HepG2 (cell line): ENCODE data around the gene OR8B12. TPM values are rescaled to one million over a fixed set of nuclear protein-coding genes. Genes with fewer than 3 reads are reported as not detected.

Experiments used
- ATAC-seq: fragments of 200-7000 bp; cut with Tn5 transposase; 3 replicates; pipeline ENCODE4 v1.9.1; 2020; ENCODE audit warnings: mild to moderate bottlenecking, moderate library complexity
- BruUV-seq: library from RNA; stranded (reverse); fragments of 400-500 nt; replicated peaks from 2 replicates; lab custom pipeline; 2021; lab: Mats Ljungman, UMichigan
- CTCF ChIA-PET: fragments of 300-600 bp; formaldehyde crosslinking; extraction: SDS; loops from one replicate; lab custom pipeline; 2021; ENCODE audit warnings: low total read pairs, inconsistent platforms, low intra/inter-chr PET ratio; lab: Yijun Ruan, JAX
- POLR2A ChIA-PET: fragments of 350-600 bp; sonication (Branson Sonifier 250); formaldehyde crosslinking; loops from one replicate; lab custom pipeline; 2020; ENCODE audit warnings: antibody characterized with exemption, inconsistent platforms; lab: Yijun Ruan, JAX
- DNase-seq: peaks from one replicate; pipeline ENCODE4 v3.0.0-alpha.2; 2015; ENCODE audit warnings: low spot score
- FAIRE-seq: peaks from 3 replicates; lab custom pipeline; 2011; peaks lifted over from hg19 to GRCh38; lab: Jason Lieb, UNC
- H2AFZ ChIP-seq: one replicate; pipeline ENCODE4 v1.6.1; 2011; ENCODE audit warnings: low read length, inconsistent platforms
- H3K27ac ChIP-seq: fragments of 300-600 bp; 3 replicates; pipeline ENCODE4 v1.8.0; 2011; ENCODE audit warnings: mixed run types, mild to moderate bottlenecking, mixed read lengths, low read length, inconsistent platforms; ENCODE audit not compliant: insufficient read depth; ENCODE audit errors: extremely low read length
- H3K27me3 ChIP-seq, 2 experiments: fragments of 200-600 bp in 1 of 2; 2 replicates in 1 of 2; 3 replicates in 1 of 2; pipeline versions ENCODE4 v1.6.0 to v1.8.0; 2011; ENCODE audit warnings: low read length in 2 of 2, mild to moderate bottlenecking in 2 of 2, moderate library complexity in 2 of 2, inconsistent platforms in 1 of 2; ENCODE audit not compliant: insufficient read depth in 2 of 2, control insufficient read depth in 1 of 2
- H3K36me3 ChIP-seq, 2 experiments: fragments of 200-600 bp in 1 of 2; replicated peaks in 1 of 2; 2 replicates in 1 of 2; 3 replicates in 1 of 2; pipeline versions ENCODE4 v1.5.1 to v1.8.0; 2011; ENCODE audit warnings: low read length in 2 of 2, inconsistent platforms in 1 of 2; ENCODE audit not compliant: insufficient read depth in 2 of 2, control insufficient read depth in 1 of 2
- H3K4me1 ChIP-seq: 2 replicates; pipeline ENCODE4 v1.5.1; 2012; ENCODE audit warnings: low read length, inconsistent platforms; ENCODE audit not compliant: insufficient read depth
- H3K4me2 ChIP-seq: 2 replicates; pipeline ENCODE4 v1.6.0; 2011; ENCODE audit warnings: low read depth, low read length, inconsistent platforms
- H3K4me3 ChIP-seq, 3 experiments: fragments of 200-600 bp in 1 of 3; sonication (generic), shearing (Covaris generic) in 1 of 3; replicated peaks in 1 of 3; 2 replicates each; pipeline ENCODE4 v1.5.1; 2011 to 2016; ENCODE audit warnings: low read length in 3 of 3, inconsistent platforms in 2 of 3, low read depth in 2 of 3, mild to moderate bottlenecking in 2 of 3, control low read depth in 1 of 3, mixed read lengths in 1 of 3; ENCODE audit not compliant: insufficient read depth in 1 of 3
- H3K79me2 ChIP-seq: one replicate; pipeline ENCODE4 v1.6.1; 2011; ENCODE audit warnings: low read length, inconsistent platforms; ENCODE audit not compliant: insufficient read depth
- H3K9ac ChIP-seq: 2 replicates; pipeline ENCODE4 v1.6.0; 2011; ENCODE audit warnings: mild to moderate bottlenecking, low read depth, low read length, inconsistent platforms; ENCODE audit not compliant: insufficient read depth
- H3K9me3 ChIP-seq: 2 replicates; pipeline ENCODE4 v1.5.1; 2012; ENCODE audit warnings: mild to moderate bottlenecking, low read length
- H4K20me1 ChIP-seq: 2 replicates; pipeline ENCODE4 v1.6.0; 2011; ENCODE audit warnings: inconsistent platforms, mild to moderate bottlenecking, low read length, moderate library complexity; ENCODE audit not compliant: insufficient read depth
- EED ChIP-seq: sonication (generic); formaldehyde crosslinking; IDR thresholded peaks from 2 replicates; pipeline ENCODE4 v1.5.0; 2020; ENCODE audit warnings: mild to moderate bottlenecking, missing genetic modification reagents
- ERF ChIP-seq: IDR thresholded peaks from 2 replicates; pipeline ENCODE4 v1.6.1; 2018; ENCODE audit warnings: missing biosample characterization, missing genetic modification reagents
- EZH2 ChIP-seq: conservative IDR thresholded peaks from 2 replicates; pipeline ENCODE4 v1.6.1; 2012; ENCODE audit warnings: mild to moderate bottlenecking, low read depth, low read length, moderate library complexity
- GATA4 ChIP-seq: sonication (generic); IDR thresholded peaks from 2 replicates; pipeline ENCODE4 v1.6.1; 2016; ENCODE audit warnings: antibody characterized with exemption, low read depth, borderline replicate concordance
- KIAA2018 ChIP-seq: sonication (generic); formaldehyde crosslinking; IDR thresholded peaks from 2 replicates; pipeline ENCODE4 v1.5.0; 2020; ENCODE audit warnings: mild to moderate bottlenecking, missing genetic modification reagents, borderline replicate concordance
- NFKBIZ ChIP-seq: IDR thresholded peaks from 2 replicates; pipeline ENCODE4 v1.6.1; 2018; ENCODE audit warnings: missing genetic modification reagents, missing compliant biosample characterization
- RNF2 ChIP-seq: fragments of 450-650 bp; conservative IDR thresholded peaks from 2 replicates; pipeline ENCODE4 v1.6.1; 2016; ENCODE audit warnings: low read depth
- ZBTB20 ChIP-seq: sonication (generic); formaldehyde crosslinking; IDR thresholded peaks from 2 replicates; pipeline ENCODE4 v1.8.1; 2023; ENCODE audit warnings: missing genetic modification reagents, low read depth, mild to moderate bottlenecking, borderline replicate concordance
- ZBTB42 ChIP-seq: sonication (generic); formaldehyde crosslinking; IDR thresholded peaks from 2 replicates; pipeline ENCODE4 v1.5.0; 2020; ENCODE audit warnings: mild to moderate bottlenecking, missing genetic modification reagents
- ZNF180 ChIP-seq: sonication (generic); formaldehyde crosslinking; IDR thresholded peaks from 2 replicates; pipeline ENCODE4 v1.4.0; 2020; ENCODE audit warnings: low read depth, missing genetic modification reagents, borderline replicate concordance
- ZNF572 ChIP-seq: sonication (generic); formaldehyde crosslinking; IDR thresholded peaks from 2 replicates; pipeline ENCODE4 v1.5.1; 2020; ENCODE audit warnings: mild to moderate bottlenecking, missing genetic modification reagents
- ZNF644 ChIP-seq: IDR thresholded peaks from 2 replicates; pipeline ENCODE4 v1.6.1; 2016; ENCODE audit warnings: low read depth
- ZNF883 ChIP-seq: sonication (generic); formaldehyde crosslinking; IDR thresholded peaks from 2 replicates; pipeline ENCODE4 v1.5.1; 2020; ENCODE audit warnings: mild to moderate bottlenecking, missing genetic modification reagents; ENCODE audit errors: not compliant biosample characterization
- ZSCAN29 ChIP-seq: sonication (generic); formaldehyde crosslinking; conservative IDR thresholded peaks from 2 replicates; pipeline ENCODE4 v1.4.0; 2020; ENCODE audit warnings: mild to moderate bottlenecking, missing genetic modification reagents
- WGBS: methylation state at CpG from one replicate; pipeline ENCODE4 v1.1.6; 2017; ENCODE audit warnings: low lambda C conversion rate; 5-methylcytosine and 5-hydroxymethylcytosine counted together
- in situ Hi-C: cut with HindIII; loops from 2 replicates; pipeline ENCODE4 v1.10.0; 2017; ENCODE audit warnings: low pct_unique_long_range_greater_than_20kb; ENCODE audit not compliant: extremely low pct_ligation_motif_present
- intact Hi-C: fragments of 100-400 bp; cut with micrococcal nuclease; formaldehyde crosslinking; loops from one replicate; pipeline ENCODE4 v1.10.0; 2022; ENCODE audit not compliant: unreplicated experiment
- polyA plus RNA-seq, 8 experiments: library from polyadenylated mRNA; depleted of rRNA in 3 of 8; stranded (reverse) in 7 of 8; unstranded in 1 of 8; fragments of >200 nt; fragmentation: Illumina TruSeq in 4 of 8; extraction: Trizol in 4 of 8; gene quantifications; 2 replicates each; pipeline versions ENCODE4 v1.2.1 to v1.2.3, GENCODE V29; 2011 to 2016; ENCODE audit warnings: low read depth in 4 of 8, missing spikeins in 1 of 8, mixed read lengths in 1 of 8; ENCODE audit not compliant: insufficient read depth in 1 of 8
- total RNA-seq, 5 experiments: library from RNA; depleted of rRNA; stranded (reverse); fragments of >200 nt; fragmentation: Illumina TruSeq; extraction: Trizol; gene quantifications; 2 replicates each; pipeline ENCODE4 v1.2.3, GENCODE V29; 2016; ENCODE audit warnings: low read depth in 1 of 5

Gene OR8B12
- total and polyA plus RNA-seq, 2 of the 13 experiments (the other 11 are each of a cell fraction or from before 2014, with no cell fraction given), result not detected

DNA sequence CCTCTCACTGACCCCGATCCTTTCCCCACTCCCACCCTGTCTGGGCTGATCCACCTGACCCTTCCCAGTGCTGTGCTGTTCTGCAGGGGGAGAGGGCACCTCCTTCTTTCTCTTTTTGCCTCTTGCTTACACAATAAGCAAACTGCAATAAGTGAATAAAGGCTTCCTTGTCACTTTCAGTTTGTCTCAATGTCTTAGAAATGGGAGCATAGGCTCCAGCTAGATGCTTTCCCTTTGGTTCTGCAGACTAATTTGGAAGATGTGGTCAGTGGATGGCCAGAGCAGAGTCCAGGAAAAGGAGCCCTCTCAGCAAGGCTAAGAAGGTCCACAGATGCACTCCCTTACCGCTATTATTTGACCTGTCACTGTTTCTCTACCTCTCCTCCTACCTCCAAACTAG lies 9.4 kb downstream of the OR8B12 start:
- H3K4me2 ChIP-seq, result no peak overlapping the region
- no peak overlapping the region for H3K4me3 ChIP-seq
- no peaks in the 10 kb centered on the region for H3K79me2 ChIP-seq
- H3K36me3 ChIP-seq, result no peaks in the 10 kb centered on the region
- no peak overlapping the region for H3K9ac ChIP-seq
- intact Hi-C loops (no loop called here), in situ Hi-C loops (no loop called here)
- H3K27ac ChIP-seq, result no peak overlapping the region
- WGBS, result 2% methylated on average over 2 of the region's 2 CpGs
- no peaks in the 10 kb centered on the region for H3K9me3 ChIP-seq
- no peak for DNase-seq
- ATAC-seq, result no peak
- H2AFZ ChIP-seq, result no peak overlapping the region
- CTCF ChIA-PET, result no interaction called here
- no TSS peak for BruUV-seq
- POLR2A ChIA-PET, result no interaction called here
- FAIRE-seq, result no peak
- no peaks in the 10 kb centered on the region for H3K4me1 ChIP-seq
- no peaks in the 10 kb centered on the region; a peak in 1 of 5 replicates for H3K27me3 ChIP-seq
- H4K20me1 ChIP-seq, result no peaks in the 10 kb centered on the region
- TF ChIP-seq RNF2 (no peak), ZBTB20 (no peak), ZNF883 (CRISPR knock-in tag) (no peak), ERF (no peak), ZBTB42 (CRISPR knock-in tag) (no peak), KIAA2018 (no peak), EED (CRISPR knock-in tag) (no peak), ZNF180 (CRISPR knock-in tag) (no peak), NFKBIZ (no peak), ZNF644 (CRISPR knock-in tag) (no peak), ZSCAN29 (CRISPR knock-in tag) (no peak), GATA4 (no peak), ZNF572 (no peak), EZH2 (no peak)
